H9 (cell line): Measurements from ENCODE around the gene SHMT1. TPM values are rescaled to one million over a fixed set of nuclear protein-coding genes. Genes with fewer than 3 reads are reported as not detected.
"Not testable (repeated sequence)": the region's sequence is repeated elsewhere in the genome, so short reads cannot be mapped to it uniquely, and the experiment has no call there.

Experiments
- DNase-seq: peaks from one replicate; pipeline ENCODE4 v3.0.0-alpha.2; 2017
- H2AFZ ChIP-seq: one replicate; pipeline ENCODE4 v1.6.1; 2013; ENCODE audit warnings: mild to moderate bottlenecking, low read length, control low read depth, moderate library complexity
- H2AK5ac ChIP-seq: 2 replicates; pipeline ENCODE4 v1.6.1; 2013; ENCODE audit warnings: low read length, control low read depth, mixed read lengths; ENCODE audit not compliant: insufficient read length
- H2BK120ac ChIP-seq: one replicate; pipeline ENCODE4 v1.6.1; 2013; ENCODE audit warnings: low read depth, mild to moderate bottlenecking, low read length, control low read depth, inconsistent platforms; ENCODE audit not compliant: poor library complexity, severe bottlenecking
- H2BK12ac ChIP-seq: 2 replicates; pipeline ENCODE4 v1.6.1; 2013; ENCODE audit warnings: low read length, control low read depth, mixed read lengths, low read depth; ENCODE audit not compliant: insufficient read length
- H2BK15ac ChIP-seq: 2 replicates; pipeline ENCODE4 v1.6.1; 2013; ENCODE audit warnings: low read depth, low read length, control low read depth
- H2BK20ac ChIP-seq: one replicate; pipeline ENCODE4 v1.6.1; 2013; ENCODE audit warnings: low read depth, mild to moderate bottlenecking, low read length, control low read depth, inconsistent platforms; ENCODE audit not compliant: poor library complexity, severe bottlenecking
- H2BK5ac ChIP-seq: 2 replicates; pipeline ENCODE4 v1.6.1; 2013; ENCODE audit warnings: low read length, control low read depth, mixed read lengths; ENCODE audit not compliant: insufficient read length
- H3K14ac ChIP-seq: 2 replicates; pipeline ENCODE4 v1.6.1; 2013; ENCODE audit warnings: low read length, control low read depth; ENCODE audit not compliant: insufficient read depth
- H3K18ac ChIP-seq: 2 replicates; pipeline ENCODE4 v1.6.1; 2013; ENCODE audit warnings: low read depth, mild to moderate bottlenecking, mixed read lengths, low read length, control low read depth; ENCODE audit not compliant: insufficient read length
- H3K23ac ChIP-seq: 2 replicates; pipeline ENCODE4 v1.6.1; 2013; ENCODE audit warnings: low read length, control low read depth, mixed read lengths, low read depth; ENCODE audit not compliant: insufficient read length
- H3K23me2 ChIP-seq: 2 replicates; pipeline ENCODE4 v1.6.1; 2013; ENCODE audit warnings: low read depth, mild to moderate bottlenecking, mixed read lengths, low read length, control low read depth; ENCODE audit not compliant: insufficient read length, poor library complexity, severe bottlenecking
- H3K27ac ChIP-seq: 2 replicates; pipeline ENCODE4 v1.5.1; 2013; ENCODE audit warnings: low read length, control low read depth, mixed read lengths, low read depth; ENCODE audit not compliant: insufficient read length
- H3K27me3 ChIP-seq: 2 replicates; pipeline ENCODE4 v1.6.1; 2013; ENCODE audit warnings: low read length, control low read depth, inconsistent platforms; ENCODE audit not compliant: insufficient read depth
- H3K4ac ChIP-seq: 2 replicates; pipeline ENCODE4 v1.6.1; 2013; ENCODE audit warnings: low read depth, mild to moderate bottlenecking, control low read depth, inconsistent platforms, low read length, moderate library complexity
- H3K4me1 ChIP-seq: 2 replicates; pipeline ENCODE4 v1.6.1; 2013; ENCODE audit warnings: low read length, control low read depth, inconsistent platforms; ENCODE audit not compliant: insufficient read depth
- H3K4me2 ChIP-seq: 2 replicates; pipeline ENCODE4 v1.6.1; 2013; ENCODE audit warnings: low read length, control low read depth, mixed read lengths; ENCODE audit not compliant: insufficient read length, insufficient read depth
- H3K56ac ChIP-seq: 2 replicates; pipeline ENCODE4 v1.6.1; 2013; ENCODE audit warnings: low read depth, mild to moderate bottlenecking, mixed read lengths, low read length, control low read depth; ENCODE audit not compliant: insufficient read length
- H3K79me1 ChIP-seq: 2 replicates; pipeline ENCODE4 v1.6.1; 2013; ENCODE audit warnings: low read depth, mild to moderate bottlenecking, moderate library complexity, low read length, control low read depth, inconsistent platforms; ENCODE audit not compliant: insufficient read depth, poor library complexity, severe bottlenecking
- H3K79me2 ChIP-seq: 2 replicates; pipeline ENCODE4 v1.6.1; 2013; ENCODE audit warnings: low read length, control low read depth, inconsistent platforms; ENCODE audit not compliant: insufficient read depth
- H3K9ac ChIP-seq: 2 replicates; pipeline ENCODE4 v1.6.1; 2013; ENCODE audit warnings: low read length, control low read depth, mixed read lengths; ENCODE audit not compliant: insufficient read length; ENCODE audit errors: extremely low read depth
- H3K9me3 ChIP-seq: one replicate; pipeline ENCODE4 v1.6.1; 2013; ENCODE audit warnings: low read depth, low read length, inconsistent platforms; ENCODE audit not compliant: control insufficient read depth
- H3T11ph ChIP-seq: one replicate; pipeline ENCODE4 v1.6.1; 2013; ENCODE audit warnings: mild to moderate bottlenecking, low read length, control low read depth, inconsistent platforms
- H4K20me1 ChIP-seq: one replicate; pipeline ENCODE4 v1.6.1; 2013; ENCODE audit not compliant: control insufficient read depth, insufficient read length, insufficient read depth
- H4K5ac ChIP-seq: 2 replicates; pipeline ENCODE4 v1.6.1; 2013; ENCODE audit warnings: low read depth, mild to moderate bottlenecking, mixed read lengths, low read length, control low read depth; ENCODE audit not compliant: insufficient read length
- H4K8ac ChIP-seq: replicated peaks from 2 replicates; pipeline ENCODE4 v1.6.1; 2013; ENCODE audit warnings: low read length, control low read depth, mixed read lengths, low read depth; ENCODE audit not compliant: insufficient read length
- H4K91ac ChIP-seq: 2 replicates; pipeline ENCODE4 v1.6.1; 2013; ENCODE audit warnings: low read depth, mild to moderate bottlenecking, moderate library complexity, mixed read lengths, low read length, control low read depth; ENCODE audit not compliant: insufficient read length
- H3K27ac Mint-ChIP-seq, 3 experiments: 2 replicates in 2 of 3; 3 replicates in 1 of 3; pipeline ENCODE4 v1.8.0; 2020 to 2021; ENCODE audit warnings: mixed read lengths in 3 of 3, mild to moderate bottlenecking in 1 of 3, moderate library complexity in 1 of 3
- H3K27me3 Mint-ChIP-seq: 2 replicates; pipeline ENCODE4 v1.8.0; 2021; ENCODE audit warnings: low read depth, mild to moderate bottlenecking, moderate library complexity, mixed read lengths
- H3K36me3 Mint-ChIP-seq, 3 experiments: 2 replicates in 2 of 3; 3 replicates in 1 of 3; pipeline ENCODE4 v1.8.0; 2020 to 2021; ENCODE audit warnings: low read depth in 3 of 3, mixed read lengths in 3 of 3; ENCODE audit not compliant: insufficient read depth in 1 of 3
- H3K4me1 Mint-ChIP-seq, 2 experiments: 2 replicates each; pipeline ENCODE4 v1.8.0; 2020; ENCODE audit warnings: mixed read lengths in 2 of 2
- H3K4me3 Mint-ChIP-seq, 2 experiments: 2 replicates in 1 of 2; 3 replicates in 1 of 2; pipeline ENCODE4 v1.8.0; 2020 to 2021; ENCODE audit warnings: mild to moderate bottlenecking in 2 of 2, mixed read lengths in 2 of 2, moderate library complexity in 1 of 2
- H3K9me3 Mint-ChIP-seq, 2 experiments: 2 replicates in 1 of 2; 3 replicates in 1 of 2; pipeline ENCODE4 v1.8.0; 2020; ENCODE audit warnings: mild to moderate bottlenecking in 2 of 2, mixed read lengths in 2 of 2, moderate library complexity in 1 of 2
- WGBS: extraction: QIAGEN DNeasy Blood & Tissue Kit; methylation state at CpG from one replicate; pipeline ENCODE4 v1.1.7; 2013; ENCODE audit warnings: missing lambda C conversion rate, low lambda C conversion rate, mixed read lengths; ENCODE audit not compliant: insufficient read length; ENCODE audit errors: extremely low coverage; 5-methylcytosine and 5-hydroxymethylcytosine counted together
- total RNA-seq: library from RNA; stranded (reverse); gene quantifications from 2 replicates; pipeline ENCODE4 v1.2.1, GENCODE V29; 2021

SHMT1 gene
- total RNA-seq, 1 experiment from 2014 or later: 42.8 TPM

DNA sequence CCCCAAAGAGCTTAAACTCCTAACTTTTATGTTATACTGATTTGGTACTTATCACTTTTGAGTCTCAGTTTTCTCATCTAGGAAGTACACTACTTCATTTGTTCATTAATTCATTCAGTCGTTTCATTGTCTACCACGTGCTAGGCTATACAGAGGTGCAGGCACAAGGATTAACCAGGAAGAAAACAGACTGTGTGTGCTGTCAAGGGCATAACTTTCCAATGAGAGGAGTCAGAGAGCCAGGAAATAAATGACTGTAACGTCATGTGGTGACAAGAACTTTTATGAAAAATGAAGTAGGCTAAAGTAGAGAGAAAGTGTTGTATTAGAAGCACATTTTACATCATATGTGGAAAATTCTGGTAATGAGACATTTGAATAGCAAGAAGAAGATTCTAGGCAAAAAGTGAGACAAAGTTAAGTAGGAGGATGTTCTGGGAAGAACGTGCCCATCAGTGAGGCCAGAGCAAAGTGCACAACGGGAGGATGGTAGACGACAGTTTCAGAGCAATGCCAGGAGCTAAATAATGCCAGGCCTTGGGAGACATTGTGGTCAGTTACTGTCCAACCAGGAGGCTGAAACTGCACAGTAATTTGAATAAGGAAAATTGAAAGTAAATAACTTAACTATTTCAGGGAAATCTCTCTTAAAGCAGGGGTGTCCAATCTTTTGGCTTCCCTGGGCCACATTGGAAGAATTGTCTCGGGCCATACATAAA, 38.7 kb upstream of the SHMT1 start:
- not testable (repeated sequence) for DNase-seq, H3K9ac ChIP-seq, H3K18ac ChIP-seq, H3K79me1 ChIP-seq, H4K20me1 ChIP-seq, H3K4ac ChIP-seq, H2BK15ac ChIP-seq, H3K27ac Mint-ChIP-seq, H2BK5ac ChIP-seq, H2BK12ac ChIP-seq, H3K23ac ChIP-seq, H3K79me2 ChIP-seq, H3K56ac ChIP-seq, H3K27ac ChIP-seq, H3K4me2 ChIP-seq, H2AFZ ChIP-seq, H3K9me3 Mint-ChIP-seq, H3K9me3 ChIP-seq, H3K27me3 Mint-ChIP-seq, H4K5ac ChIP-seq, H3K23me2 ChIP-seq, H2BK20ac ChIP-seq, H2AK5ac ChIP-seq, H4K8ac ChIP-seq, H3K36me3 Mint-ChIP-seq, H3K4me1 ChIP-seq, H3K14ac ChIP-seq, H4K91ac ChIP-seq, H3K4me3 Mint-ChIP-seq, H3K4me1 Mint-ChIP-seq, H3T11ph ChIP-seq, H3K27me3 ChIP-seq, H2BK120ac ChIP-seq
- WGBS: no CpG with 5 or more reads among the region's 7 CpGs

- H3K4me1 Mint-ChIP-seq, H2BK120ac ChIP-seq: not testable (repeated sequence)
Measured at GRCh38 chr17:18388728-18389127, 25.4 kb upstream of the SHMT1 start.

More at GRCh38 chr17:18388728-18389127, 25.4 kb upstream of the SHMT1 start:
- not testable (repeated sequence) for H3K27ac ChIP-seq, H4K8ac ChIP-seq, H2BK15ac ChIP-seq, H3K4ac ChIP-seq, H4K20me1 ChIP-seq, H4K91ac ChIP-seq, H3K79me1 ChIP-seq, DNase-seq, H3K79me2 ChIP-seq, H2AK5ac ChIP-seq, H2BK20ac ChIP-seq, H3K27ac Mint-ChIP-seq, H3K9me3 Mint-ChIP-seq, H3K27me3 Mint-ChIP-seq, H3K9ac ChIP-seq, H3K4me2 ChIP-seq, H3K9me3 ChIP-seq, H3K23me2 ChIP-seq, H3K14ac ChIP-seq, H3K23ac ChIP-seq, H2BK12ac ChIP-seq, H3K56ac ChIP-seq, H3K27me3 ChIP-seq, H2BK5ac ChIP-seq, H3T11ph ChIP-seq, H3K4me1 ChIP-seq, H2AFZ ChIP-seq, H3K4me3 Mint-ChIP-seq, H3K36me3 Mint-ChIP-seq, H4K5ac ChIP-seq, H3K18ac ChIP-seq
- no CpG with 5 or more reads among the region's 10 CpGs for WGBS
